GM19438 (cell line): Measurements from ENCODE around the gene ARHGEF16.

Experiments used
- ATAC-seq: cut with Tn5 transposase; IDR thresholded peaks from one replicate; pipeline ENCODE4 v1.9.1; 2021; ENCODE audit warnings: low read depth; ENCODE audit not compliant: unreplicated experiment

The ARHGEF16 gene

DNA sequence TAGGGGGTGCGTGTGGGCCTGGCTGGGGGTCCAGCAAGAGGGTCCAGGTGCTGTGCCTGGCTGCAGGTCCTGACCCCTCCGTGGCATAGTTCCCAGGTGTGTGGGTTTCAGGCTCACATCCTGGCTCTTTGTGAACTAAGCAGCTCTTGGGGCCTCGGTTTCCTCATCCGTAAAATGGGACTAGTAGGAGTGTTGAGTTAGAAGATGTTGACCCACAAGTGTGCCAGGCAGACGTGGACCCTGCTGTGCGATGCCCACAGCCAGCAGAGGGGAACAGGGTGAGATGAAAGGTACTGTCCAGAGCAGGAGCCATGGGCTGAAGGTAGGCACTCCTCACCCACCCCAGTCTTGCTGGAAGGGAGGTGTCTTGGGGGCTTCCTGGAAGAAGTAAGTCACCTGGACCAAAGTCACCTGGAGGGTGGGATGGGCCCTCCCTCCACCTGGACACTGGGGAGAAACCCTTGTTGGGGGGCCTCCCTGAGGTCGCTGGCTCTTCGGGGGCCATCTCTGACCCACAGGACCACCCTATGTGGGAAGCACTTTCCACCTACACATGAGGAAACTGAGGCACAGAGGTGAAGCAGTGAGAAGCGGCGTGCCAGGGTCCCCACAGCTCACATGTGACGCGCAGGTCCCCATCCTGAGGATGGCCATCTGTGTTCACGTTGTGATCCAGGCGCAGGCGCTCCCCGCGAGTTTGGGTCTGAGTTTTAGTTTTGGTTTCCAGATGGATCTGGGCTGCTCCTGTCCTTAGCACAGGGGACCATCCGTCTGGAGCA, 1.4 kb downstream of the ARHGEF16 start:
- ATAC-seq, result no peak

DNA sequence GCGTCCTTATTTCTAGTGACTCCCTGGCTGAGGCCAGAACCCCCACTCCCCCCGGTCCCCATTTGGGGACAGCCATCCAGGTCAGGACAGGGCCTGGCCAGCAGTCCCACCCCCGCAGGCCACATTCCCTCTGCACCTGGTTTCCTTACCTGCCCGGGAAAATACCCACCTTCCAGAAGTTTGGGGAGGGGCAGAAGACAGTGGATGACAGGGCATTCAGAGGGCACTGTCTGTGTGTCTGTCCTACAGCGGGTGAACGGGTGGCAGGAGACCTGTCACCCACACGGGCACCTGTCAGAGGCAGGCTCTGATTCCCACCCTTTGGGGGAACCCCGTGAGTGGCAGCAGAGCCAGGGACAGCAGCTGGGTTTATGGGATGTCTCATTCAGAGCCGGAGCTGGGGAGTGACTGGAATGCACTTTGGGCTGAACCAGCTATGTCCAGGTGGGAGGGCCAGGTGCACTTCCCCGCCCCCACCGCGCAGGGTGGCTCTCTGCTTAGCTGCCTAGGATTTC, 2.0 kb downstream of the ARHGEF16 start:
- ATAC-seq, result no peak

DNA sequence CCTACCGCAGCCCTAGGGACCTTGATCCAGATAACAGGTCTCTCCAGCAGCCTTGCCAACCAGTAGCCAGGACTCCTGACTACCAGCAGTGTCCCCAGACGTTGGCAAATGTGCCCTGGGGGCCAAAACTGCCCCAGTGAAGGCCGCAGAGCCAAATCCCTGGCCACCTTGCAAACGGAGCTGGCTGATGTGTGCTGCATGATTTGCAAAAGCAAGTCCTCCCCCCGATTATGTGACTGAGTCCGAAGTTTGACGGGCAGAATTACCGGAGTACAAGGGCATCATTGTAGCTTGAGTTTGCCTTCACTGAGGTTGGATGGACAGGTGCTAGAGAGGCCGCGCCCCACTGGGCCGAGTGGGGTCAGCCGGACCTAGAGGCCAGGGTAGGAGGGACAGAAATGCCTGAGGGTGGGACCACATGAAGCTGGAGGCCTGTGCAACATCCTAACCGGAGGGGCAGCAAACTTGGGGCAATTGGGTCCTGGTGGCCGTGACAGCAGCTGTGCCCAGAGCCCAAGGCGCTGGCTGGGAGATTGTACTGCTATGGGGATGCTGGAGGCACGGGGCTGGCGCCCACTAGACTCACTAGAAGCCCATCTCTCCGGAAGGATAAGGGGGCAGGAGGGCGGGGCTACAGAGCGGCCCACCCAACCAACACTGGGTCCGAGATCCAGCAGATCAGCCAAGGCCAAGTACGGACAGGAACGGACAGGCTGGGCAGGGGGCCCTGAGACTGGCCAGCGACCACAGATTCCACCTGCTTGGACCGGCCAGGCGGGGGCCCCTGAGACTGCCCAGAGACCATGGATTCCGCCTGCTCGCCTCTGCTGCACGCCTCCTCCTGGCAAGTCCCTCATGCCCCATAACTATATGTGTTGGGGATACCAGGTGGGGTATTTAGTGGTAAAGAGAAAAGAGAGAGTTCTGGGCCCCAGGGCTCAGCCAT, 2.8 kb downstream of the ARHGEF16 start:
- ATAC-seq, result no peak

DNA sequence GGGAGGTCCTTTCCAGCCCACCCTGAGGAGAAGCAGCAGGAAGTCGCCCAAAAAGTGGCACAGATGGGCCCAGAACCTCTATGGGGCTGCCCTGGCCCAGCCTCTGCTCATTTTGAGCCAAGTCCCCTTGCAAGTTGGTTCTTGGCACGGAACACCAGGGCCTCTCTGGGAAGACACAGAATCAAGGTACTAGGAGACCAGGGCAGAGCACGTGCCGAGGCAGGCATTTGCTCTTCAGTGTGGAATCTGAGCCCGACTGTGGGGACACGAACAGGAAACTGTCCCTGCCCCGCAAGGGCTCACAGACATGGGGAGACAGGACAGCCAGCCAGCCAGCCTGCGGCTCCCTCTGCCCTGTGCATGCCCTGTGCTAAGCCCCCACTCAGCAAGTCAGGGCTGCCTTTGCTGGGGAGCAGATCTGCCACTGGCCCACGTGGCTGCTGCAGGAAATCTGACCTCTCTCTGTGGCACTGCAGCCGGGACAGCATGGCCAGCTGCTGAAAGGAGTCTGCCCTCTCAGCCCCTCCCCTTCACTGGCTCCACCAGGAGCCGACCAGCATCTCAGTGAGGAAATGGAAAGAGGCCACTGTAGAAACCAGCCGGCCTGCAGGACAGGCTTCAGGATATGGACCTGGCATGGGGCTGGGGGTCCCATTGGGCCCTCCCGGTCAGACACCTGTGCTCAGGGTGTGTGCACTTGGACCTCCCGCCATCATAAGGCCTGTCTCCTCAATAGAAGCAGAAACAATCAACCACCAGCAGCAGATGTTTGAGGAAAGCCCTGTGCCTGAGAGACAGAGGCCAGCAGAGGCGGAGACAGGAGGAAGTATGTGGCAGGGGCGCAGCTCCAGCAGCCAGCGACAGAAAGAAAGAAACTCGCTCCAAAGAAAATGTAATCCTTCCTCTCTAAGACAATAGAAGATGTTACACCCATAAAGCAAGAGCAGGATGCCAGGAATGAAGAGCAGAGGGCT, 3.7 kb downstream of the ARHGEF16 start:
- no peak for ATAC-seq

DNA sequence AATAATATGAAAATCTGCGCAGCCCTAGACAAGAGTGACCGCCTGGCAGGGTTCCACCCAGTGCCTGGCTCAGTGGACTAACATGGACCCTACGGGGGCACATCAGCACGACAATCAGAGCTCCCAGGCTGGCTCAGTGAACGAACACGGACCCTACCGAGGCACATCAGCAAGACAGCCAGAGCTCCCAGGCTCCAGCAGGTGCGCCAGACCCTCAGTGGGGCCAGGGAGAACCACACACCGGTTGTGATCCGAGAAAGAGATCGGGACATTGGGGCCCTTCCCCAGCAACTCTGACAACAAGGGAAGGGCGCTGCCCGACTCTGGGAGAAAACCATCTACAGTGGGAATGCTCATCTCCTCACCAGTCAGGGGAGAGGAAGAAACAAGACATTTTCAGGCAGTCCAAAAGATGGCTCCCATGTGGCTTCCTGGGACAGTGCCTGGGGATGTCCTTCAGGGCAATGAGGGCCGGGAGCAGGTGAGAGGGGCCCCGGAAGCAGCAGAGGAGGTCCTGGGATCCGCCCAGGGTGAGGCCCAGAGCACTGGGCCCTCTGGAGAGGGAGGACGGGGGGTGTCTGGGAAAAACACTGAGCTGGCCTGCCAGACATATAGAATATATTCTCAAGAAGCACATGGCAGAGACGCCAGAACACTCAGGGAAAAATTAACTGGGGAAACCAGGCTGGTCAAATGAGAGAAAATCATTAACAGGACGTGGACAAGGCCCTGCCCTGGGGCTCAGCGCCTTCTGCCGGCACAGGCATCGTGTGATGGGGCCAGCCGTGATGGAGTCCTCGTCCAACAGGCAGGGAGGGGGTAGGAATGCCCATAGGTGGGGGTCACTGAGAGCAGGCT, 4.8 kb downstream of the ARHGEF16 start:
- ATAC-seq, result no peak

DNA sequence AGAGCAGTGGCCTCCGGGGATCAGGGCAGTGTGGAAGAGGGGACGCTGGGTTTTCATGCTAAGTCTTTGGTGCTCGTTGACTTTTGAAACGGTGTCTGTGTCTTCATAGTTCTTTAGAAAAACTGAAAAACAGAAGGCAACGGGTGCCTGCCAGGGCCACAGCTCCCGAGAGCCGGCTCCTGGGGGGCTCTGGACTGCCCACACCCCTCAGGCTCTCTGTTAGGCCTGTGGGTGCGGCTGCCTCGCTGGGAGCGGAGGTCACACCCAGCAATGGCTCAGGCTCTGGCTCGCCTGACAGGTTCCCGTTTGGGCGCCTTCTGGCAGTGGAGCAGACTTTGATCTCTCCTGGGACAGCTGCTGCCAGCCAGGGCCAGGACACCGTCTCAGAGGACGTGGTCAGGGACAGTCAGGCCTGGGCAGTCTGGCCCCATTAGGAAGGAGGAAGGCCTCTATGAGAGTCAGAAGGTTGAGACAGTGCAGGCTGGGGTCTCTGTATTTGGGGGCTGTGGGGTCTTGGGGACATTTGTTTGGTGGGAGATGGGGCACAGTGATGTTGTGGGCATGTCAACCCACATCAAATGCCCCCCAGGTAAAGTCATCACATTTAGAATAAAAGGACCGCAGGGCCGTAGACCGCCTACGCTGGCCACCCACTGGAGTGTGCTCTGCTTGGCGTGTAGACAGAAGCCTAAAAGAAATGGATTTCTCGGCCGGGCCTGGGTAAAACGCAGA, 5.6 kb downstream of the ARHGEF16 start:
- no peak for ATAC-seq

DNA sequence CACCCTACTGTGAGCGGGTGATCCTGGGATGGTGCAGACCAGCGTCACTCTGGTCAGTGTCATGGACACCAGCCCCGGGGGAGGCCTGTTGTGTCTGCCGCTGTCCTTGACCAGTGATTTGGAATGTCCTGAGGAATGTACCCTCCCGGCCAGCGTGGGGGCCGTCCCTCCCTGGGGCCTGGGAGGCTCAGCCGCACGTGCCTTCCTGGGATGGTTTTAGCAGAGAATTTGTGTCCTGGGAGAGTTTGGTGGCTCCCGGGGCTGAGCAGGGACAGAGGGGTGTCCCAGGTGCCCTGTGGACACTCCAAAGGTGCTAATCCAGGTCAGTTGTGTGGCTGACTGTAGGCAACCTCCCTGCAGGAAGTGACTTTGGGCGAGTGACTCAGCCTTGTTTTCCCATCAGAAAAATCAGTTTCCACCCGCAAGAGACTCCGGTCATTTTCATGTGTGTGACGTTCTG, 6.2 kb downstream of the ARHGEF16 start:
- no peak for ATAC-seq

DNA sequence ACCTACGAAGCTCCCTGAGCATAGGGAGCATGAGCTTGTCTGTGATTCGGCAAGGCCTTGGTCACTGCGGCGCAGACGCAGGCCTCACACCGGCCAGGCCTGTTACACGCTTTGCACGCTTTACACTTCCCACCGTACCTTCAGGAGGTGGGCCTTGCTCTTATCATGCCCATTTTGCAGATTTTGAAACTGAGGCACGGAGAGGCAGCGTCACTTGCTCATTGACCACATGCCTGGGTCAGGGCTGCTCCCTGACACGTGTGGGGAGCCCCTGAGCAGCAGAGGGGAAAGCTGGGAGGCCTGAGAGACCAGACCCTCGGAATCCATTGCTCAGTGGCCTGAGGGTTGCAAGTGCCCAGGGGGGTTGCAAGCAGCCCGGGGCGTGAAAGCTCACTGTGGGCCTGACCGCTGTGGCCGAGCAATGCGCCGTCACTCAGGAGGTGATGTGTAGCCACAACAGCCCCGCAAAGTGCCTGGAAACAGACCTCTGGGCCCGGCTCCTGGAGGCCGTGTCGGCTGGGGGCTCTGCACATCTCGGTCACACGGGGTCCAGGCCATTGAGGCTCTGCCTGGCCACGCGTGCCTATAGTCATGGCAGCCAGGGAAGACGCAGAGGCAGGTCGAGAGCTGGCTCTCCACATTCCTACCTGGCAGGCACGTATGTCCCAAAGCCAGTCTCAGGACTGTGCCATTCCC, 6.9 kb downstream of the ARHGEF16 start:
- ATAC-seq, result no peak

DNA sequence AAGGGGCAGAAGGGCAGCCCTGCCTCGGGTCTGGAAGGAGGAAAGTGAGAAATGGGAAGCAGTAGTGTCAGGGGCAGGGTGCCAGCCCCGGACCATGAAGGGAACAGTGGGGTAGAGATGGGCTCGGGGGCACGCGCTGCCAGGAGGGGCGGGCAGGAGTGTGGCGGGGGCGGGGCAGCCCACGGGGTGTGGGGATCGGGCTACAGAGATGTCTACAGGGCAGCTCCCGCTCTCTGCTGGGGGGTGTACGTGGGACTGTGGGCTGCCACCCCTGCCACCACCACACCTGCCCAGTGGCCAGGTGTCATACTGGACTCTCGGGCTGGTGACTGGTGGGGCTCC, 7.4 kb downstream of the ARHGEF16 start:
- no peak for ATAC-seq

DNA sequence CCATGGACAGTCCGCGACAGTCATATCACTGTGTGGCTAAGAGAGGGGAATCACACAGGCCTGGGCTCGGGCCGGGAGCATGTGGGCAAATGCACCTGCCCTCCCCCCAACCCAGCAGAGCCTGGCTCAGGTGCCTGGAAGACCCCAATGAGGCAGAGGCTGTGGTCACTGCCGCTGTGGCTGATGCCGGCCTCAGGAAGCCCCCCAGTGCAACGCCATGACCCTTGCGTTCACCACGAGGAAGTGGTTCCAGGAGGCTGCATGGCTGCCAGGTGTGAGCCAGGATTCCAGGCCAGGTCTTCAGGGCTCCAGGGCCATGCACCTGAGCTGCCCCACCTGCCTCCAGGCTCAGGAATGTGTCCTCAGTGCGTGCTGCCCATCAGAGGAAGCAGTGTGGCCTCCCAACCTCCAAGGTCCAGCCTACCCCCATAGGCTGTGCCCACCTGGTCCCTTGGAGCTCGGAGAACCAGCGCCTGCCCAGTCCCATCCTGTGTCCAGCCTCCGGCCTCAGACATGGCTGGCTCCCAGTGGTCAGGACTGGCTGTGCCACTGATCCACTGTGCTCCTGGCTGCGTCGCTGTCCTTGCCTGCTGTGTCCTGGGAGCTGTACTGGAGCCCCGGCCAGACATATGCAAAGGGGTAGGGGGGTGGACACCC, 8.0 kb downstream of the ARHGEF16 start:
- ATAC-seq, result no peak

DNA sequence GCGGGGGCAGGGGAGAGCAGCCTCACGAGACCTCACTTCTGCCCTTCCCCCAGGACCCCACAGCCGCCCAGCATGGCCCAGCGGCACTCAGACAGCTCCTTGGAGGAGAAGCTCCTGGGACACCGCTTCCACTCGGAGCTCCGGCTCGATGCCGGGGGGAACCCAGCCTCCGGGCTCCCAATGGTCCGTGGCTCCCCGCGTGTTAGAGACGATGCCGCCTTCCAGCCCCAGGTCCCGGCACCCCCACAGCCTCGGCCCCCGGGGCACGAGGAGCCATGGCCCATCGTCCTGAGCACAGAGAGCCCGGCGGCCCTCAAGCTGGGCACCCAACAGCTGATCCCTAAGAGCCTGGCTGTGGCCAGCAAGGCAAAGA, 8.5 kb downstream of the ARHGEF16 start:
- ATAC-seq, result no peak

DNA sequence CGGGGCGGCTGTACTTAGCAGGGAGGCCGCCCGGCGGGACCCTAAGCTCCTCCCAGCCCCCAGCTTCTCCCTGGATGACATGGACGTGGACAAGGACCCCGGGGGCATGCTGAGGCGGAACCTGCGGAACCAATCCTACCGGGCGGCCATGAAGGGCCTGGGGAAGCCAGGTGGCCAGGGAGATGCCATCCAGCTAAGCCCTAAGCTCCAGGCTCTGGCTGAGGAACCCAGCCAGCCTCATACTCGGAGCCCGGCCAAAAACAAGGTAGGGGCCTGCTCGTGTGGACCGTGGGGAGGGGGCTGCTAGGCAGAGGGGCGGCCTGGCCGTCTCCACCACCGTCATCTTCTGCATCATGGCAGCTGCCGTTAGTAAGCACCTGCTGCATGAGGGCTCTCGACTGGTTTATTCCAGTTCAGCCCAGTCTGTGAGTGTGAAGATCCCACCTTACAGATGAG, 9.0 kb downstream of the ARHGEF16 start:
- no peak for ATAC-seq

DNA sequence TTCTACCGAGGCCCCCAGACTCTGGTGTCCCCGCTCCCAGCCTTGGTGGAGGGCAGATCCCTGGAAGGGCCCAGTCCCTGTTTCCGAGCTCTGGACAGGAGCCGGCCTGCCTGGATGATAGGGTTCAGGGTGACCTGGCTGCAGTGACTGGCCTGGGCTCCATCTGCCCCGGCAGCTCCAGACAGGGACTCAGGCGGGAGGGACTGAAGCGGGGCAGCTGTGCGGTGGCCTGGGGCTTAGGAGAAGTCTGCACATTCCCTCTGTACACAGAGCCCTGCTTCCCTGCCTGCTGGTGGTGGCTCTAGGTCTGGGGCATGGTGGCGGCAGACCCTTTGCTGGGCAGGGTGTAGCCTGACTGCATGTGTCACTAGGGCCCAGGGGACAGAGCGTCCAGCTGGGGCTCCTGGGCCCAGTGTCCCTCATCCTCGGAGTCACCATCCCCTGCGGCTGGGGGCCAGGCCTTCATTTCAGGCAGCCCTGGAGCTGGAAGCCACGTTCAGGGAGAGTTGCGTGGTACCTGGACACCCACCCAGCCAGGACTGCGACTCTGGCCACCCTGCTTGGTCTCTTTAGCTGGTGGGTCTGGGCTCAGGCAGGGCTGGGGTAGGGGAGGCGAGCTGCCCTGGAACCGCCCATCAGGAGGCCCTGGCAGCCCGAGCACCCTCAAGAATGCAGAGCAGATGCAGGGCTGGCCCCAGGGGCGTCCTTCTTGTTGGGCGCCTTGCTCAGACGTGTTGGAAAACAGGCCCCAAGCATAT, 9.6 kb downstream of the ARHGEF16 start:
- ATAC-seq, result no peak

DNA sequence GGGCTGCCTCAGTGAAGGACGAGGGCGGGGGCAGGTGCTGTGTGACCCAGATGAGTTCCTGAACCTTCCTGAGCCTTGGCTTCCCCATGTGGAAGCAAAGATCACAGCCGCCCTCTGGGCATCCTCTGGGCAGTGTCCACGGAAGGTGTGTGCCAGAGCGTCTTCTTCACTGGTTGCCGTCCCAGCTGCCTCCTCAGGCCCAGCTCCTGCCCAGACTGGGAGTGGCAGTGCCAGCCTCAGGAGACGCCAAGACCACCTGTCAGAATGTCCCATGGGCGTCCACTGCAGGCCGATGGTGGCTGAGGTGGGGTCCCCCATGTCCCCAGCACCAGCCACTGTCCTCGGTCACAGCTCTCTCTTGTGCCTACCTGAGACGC, 10.2 kb downstream of the ARHGEF16 start:
- ATAC-seq, result no peak

DNA sequence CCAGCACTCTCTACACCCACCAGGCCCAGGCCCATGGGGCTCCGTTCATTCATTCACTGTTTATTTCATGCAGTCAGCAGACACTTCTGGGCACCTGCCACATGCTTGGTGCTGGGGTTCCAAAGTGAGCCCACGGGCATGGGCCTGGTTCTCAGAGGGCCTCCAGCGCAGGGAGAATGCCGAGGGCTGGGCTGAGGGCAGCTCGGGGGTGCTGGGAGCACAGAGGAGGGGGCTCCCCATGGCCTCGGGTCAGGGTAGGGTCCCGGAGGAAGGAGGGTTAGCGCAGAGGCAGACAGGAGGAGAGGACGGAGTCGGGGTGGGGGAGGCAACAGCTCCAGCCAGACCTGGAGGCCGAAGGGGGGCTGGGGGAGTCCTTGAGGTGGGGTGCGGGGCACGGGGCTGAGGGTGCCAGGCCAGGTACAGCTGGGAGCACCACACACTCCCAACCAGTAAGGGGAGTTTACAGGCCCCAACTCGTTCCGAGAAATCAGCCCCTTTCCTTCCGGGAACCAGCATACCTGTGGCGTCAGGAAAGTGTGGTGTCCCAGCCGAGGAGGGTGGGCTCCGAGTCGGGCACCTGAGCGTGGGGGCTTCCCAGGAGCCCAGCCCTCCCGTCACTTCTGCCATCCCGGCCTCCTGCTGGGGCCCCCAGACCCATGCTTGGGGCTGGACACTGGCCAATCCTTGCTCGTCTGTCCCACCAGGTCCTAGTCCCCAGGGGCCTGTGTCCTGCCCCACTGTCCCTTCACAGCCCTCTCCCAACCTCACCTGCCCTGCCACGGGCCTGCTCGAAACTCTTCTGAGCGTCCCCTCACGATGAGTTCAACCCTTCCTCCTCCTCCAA, 10.8 kb downstream of the ARHGEF16 start:
- ATAC-seq, result no peak

DNA sequence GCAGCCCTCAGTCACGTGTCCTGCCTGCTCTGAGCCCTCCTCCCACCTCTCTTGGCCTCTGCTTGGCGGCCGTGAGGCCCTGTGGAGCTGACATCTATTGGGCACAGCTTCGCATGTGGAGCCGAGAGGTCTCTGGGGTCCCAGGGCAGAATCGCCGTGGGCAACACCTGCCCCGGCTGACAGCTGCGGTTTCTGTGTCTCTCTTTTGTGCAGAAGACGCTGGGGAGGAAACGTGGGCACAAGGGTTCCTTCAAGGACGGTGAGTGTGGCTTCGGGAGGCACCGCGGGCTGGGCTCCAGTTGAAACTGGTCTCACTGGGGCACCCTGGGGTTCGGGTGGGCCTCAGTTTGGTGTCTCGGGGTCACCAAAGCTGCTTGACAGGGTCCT, 11.5 kb downstream of the ARHGEF16 start:
- ATAC-seq, result no peak
